D341Med (cell line): Measurements from ENCODE around the gene FAM20A.

Source experiments
- DNase-seq: peaks from one replicate; pipeline ENCODE4 v3.0.0; 2012; ENCODE audit warnings: low spot score

Gene FAM20A

GRCh38 chr17:68608515-68609130, 7.5 kb upstream of the FAM20A start:
- no peak for DNase-seq

- no peak for DNase-seq
Observed at GRCh38 chr17:68606451-68607307, 5.5 kb upstream of the FAM20A start.

- DNase-seq = no peak
Observed at GRCh38 chr17:68605914-68606313, 4.7 kb upstream of the FAM20A start.

- DNase-seq = no peak
Observed at GRCh38 chr17:68603656-68604055, 2.5 kb upstream of the FAM20A start.

- DNase-seq = no peak
Observed at GRCh38 chr17:68603027-68603426, 1.9 kb upstream of the FAM20A start.

GRCh38 chr17:68602289-68602688, 1.1 kb upstream of the FAM20A start:
- no peak for DNase-seq

GRCh38 chr17:68601565-68602288, 560 bp upstream of the FAM20A start:
- DNase-seq = no peak

- DNase-seq = peak; percentile 72
Observed at GRCh38 chr17:68600067-68600930, 868 bp downstream of the FAM20A start.

- no peak for DNase-seq
Observed at GRCh38 chr17:68599552-68600066, 1.6 kb downstream of the FAM20A start.

GRCh38 chr17:68599091-68599490, 2.1 kb downstream of the FAM20A start:
- no peak for DNase-seq

- DNase-seq = no peak
Observed at GRCh38 chr17:68598545-68598961, 2.6 kb downstream of the FAM20A start.

GRCh38 chr17:68598074-68598473, 3.1 kb downstream of the FAM20A start:
- DNase-seq = no peak

- DNase-seq = no peak
Observed at GRCh38 chr17:68596411-68596945, 4.7 kb downstream of the FAM20A start.

GRCh38 chr17:68595986-68596385, 5.2 kb downstream of the FAM20A start:
- DNase-seq = no peak

GRCh38 chr17:68595496-68595895, 5.7 kb downstream of the FAM20A start:
- no peak for DNase-seq

GRCh38 chr17:68594552-68594951, 6.6 kb downstream of the FAM20A start:
- DNase-seq = no peak

- no peak for DNase-seq
Observed at GRCh38 chr17:68592682-68593641, 8.2 kb downstream of the FAM20A start.

GRCh38 chr17:68592009-68592408, 9.2 kb downstream of the FAM20A start:
- no peak for DNase-seq

- DNase-seq = no peak
Observed at GRCh38 chr17:68591583-68591982, 9.6 kb downstream of the FAM20A start.

GRCh38 chr17:68589086-68589485, 12.1 kb downstream of the FAM20A start:
- no peak for DNase-seq
